Endometrial microvascular endothelial cells (primary cell): ENCODE data around the gene LDLRAD1. TPM values are rescaled to one million over a fixed set of nuclear protein-coding genes. Genes with fewer than 3 reads are reported as not detected.
"Not testable (repeated sequence)": the region's sequence is repeated elsewhere in the genome, so short reads cannot be mapped to it uniquely, and the experiment has no call there.

Experiments used
- in situ Hi-C: cut with HindIII; loops from 2 replicates; pipeline ENCODE4 v1.10.0; 2017; ENCODE audit warnings: low sequenced_read_pairs, low pct_unique_long_range_greater_than_20kb; ENCODE audit errors: inconsistent ontology term
- total RNA-seq: library from RNA; depleted of rRNA; stranded (reverse); fragments of >200 nt; gene quantifications from one replicate; pipeline ENCODE4 v1.2.3, GENCODE V29; 2015; ENCODE audit errors: inconsistent ontology term

LDLRAD1 gene
- total RNA-seq, 1 donor from 2014 or later, result not detected

DNA sequence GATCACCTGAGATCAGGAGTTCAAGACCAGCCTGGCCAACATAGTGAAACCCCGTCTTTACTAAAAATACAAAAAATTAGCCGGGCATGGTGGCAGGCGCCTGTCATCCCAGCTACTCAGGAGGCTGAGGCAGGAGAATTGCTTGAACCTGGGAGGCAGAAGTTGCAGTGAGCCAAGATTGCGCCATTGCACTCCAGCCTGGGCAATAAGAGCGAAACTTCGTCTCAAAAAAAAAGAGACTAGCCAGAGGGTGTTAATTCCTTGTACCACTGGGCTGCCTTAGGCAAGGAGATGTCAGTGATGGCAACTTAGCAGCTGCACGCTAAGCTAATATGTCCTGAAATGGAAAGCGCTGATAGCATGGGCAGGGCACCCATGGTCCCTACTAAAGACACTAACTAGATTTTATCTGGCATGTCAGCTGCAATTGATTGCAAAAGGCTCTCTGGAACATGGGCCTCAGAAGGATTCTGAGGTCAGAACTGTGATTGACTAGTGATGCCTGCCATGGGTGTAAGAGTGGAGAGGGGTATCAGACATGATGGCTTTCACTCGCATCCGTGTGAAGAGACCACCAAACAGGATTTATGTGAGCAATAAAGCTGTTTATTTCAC, 1.7 kb upstream of the LDLRAD1 start:
- in situ Hi-C loops, result not testable (repeated sequence)

DNA sequence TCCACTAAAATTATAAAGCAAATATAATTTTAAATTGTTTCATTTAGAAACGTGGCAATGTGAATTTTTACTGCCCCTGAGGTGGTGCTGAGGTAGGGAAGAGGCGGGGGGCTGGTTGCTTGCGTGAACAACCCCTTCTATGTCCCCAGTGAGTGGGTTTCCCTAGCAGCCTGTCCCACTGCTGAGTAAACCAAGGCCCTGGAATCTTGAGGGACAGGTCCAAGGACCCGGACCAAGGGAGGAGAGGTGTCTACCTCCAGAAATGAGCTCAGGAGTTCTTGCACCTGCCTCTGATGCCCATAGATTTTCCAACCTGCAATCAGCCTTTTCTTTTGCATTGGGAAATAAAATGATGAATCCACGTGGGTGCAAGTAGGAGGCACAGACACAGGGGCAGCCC, 649 bp upstream of the LDLRAD1 start:
- in situ Hi-C loops, result no loop called here

- in situ Hi-C loops, result no loop called here
Observed at GRCh38 chr1:54016343-54017282, 1.4 kb downstream of the LDLRAD1 start.

GRCh38 chr1:54014009-54014629, 3.9 kb downstream of the LDLRAD1 start:
- in situ Hi-C loops, result no loop called here

DNA sequence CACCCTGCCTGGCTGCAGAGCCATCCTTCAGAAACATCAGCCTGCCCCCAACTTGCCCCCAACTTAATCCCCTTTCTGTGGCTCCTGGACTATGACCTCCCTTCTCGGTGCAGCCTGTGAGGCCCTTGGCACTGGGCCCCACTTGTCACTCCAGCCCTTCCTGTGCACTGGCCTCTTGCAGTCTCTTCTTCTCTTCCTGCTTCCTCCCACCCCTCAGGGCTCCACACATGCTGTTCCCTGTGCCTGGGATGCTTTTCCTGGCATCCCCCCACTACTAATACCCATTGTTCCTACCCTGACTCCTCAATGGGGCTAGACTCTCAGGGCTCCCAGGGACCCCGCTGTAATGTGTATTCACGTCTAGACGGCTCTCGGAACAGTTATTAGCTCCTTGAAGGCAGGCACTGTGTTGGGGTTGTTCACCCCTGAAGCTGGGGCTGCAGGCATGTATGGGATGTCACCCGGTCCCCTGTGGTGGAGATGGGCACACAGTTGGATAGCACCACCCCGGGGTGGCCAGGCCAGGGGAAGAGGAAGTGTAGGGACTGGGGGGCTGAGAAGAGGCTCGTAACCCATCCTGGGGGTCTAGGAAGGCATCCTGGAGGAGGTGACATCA, 4.5 kb downstream of the LDLRAD1 start:
- in situ Hi-C loops, result no loop called here

DNA sequence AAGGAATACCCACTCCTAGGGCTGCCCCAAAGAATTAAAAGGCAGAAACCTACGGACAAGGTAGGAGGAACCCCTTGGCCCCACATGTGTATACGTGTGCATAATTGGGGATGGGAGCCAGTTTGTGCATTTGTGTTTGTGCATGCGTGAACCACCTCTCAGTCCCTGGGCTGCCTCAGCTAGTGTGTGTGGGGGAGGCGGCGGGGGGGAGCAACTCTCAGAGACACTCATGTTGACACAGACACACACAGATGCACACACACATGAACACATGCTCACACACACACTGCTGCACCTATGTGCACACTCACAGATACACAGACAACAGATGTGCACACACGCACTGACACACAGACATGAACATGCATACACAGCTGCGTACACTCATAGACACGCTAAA, 5.1 kb downstream of the LDLRAD1 start:
- in situ Hi-C loops, result no loop called here

GRCh38 chr1:54012008-54012325, 6.0 kb downstream of the LDLRAD1 start:
- in situ Hi-C loops, result no loop called here

DNA sequence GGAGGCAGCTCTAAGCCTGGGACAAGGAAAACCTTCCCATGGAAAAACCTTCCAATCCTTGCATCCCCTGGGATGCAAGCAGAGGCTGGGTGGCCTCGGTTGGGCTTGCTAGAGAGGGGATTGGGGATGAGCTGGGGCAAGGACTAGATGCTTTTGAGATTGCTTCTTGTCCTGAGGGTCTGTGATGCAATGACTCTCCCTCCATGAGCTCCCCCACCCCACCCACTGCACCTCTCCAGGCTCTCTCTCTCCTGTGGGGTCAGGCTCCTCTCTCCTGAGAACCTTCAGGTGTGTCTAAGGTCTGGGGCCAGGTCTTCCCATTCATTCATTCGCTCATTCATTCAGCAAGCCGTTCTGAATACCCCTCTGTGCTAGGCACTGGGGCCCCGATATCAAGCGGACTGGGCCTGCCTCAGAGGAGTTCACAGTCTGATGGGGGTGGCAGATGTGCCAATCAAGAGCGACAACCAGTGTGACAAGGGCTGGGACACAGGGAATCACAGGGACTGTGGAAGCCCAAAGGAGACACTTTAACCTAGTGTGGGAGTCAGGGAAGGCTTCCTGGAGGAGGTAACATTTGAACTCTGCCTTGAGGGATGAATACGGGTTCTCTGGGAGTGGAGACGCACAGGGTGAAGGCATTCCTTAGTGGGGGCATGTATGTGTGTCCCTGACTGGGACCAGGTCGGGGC, 6.5 kb downstream of the LDLRAD1 start:
- in situ Hi-C loops, result no loop called here

GRCh38 chr1:54010415-54011117, 7.4 kb downstream of the LDLRAD1 start:
- in situ Hi-C loops, result no loop called here

GRCh38 chr1:54009406-54009805, 8.6 kb downstream of the LDLRAD1 start:
- in situ Hi-C loops, result no loop called here

DNA sequence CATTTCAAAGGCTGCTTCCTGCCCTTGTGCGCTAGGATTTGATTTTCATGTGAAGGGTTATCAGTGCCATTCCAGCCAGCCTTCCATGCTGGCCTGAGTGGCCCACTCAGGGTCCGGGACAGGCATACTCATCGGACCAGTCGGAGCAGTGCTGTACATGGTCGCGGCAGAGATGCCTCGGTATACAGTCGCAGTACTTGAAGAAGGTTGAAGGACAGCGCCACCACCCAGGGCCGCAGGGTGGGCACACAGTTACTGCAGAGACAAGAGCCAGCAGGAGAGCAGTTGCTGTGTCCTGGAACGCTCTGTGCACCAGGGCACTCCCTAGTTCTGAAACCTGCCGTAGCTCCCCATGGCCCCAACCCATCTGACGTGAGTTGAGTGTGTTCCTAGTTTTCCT, 9.1 kb downstream of the LDLRAD1 start:
- in situ Hi-C loops, result no loop called here

- in situ Hi-C loops, result no loop called here
Observed at GRCh38 chr1:54007613-54008012, 10.4 kb downstream of the LDLRAD1 start.

GRCh38 chr1:54006508-54006907, 11.5 kb downstream of the LDLRAD1 start:
- in situ Hi-C loops, result no loop called here

DNA sequence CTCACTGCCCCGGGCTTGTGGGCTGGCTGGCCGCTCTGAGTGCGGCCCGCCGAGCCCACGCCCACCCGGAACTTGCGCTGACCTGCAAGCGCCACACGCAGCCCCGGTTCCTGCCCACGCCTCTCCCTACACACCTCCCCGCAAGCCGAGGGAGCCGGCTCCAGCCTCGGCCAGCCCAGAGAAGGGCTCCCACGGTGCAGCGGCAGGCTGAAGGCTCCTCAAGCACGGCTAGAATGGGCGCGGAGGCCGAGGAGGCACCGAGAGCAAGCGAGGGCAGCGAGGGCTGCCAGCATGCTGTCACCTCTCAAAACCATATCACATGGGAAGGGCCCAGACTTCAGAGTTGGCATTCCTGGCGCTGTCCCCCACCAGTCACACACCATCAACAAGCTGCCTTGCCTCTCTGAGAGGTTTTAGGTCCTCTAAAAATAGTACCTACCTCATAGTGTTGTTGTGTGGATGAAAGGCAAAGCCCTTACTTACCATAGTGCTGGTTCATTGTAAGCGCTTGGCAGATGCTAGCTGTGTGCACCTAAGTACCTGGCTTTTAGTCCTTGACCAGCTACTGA, 13.4 kb downstream of the LDLRAD1 start:
- in situ Hi-C loops, result no loop called here

GRCh38 chr1:54003750-54004480, 14.1 kb downstream of the LDLRAD1 start:
- in situ Hi-C loops, result not testable (repeated sequence)

DNA sequence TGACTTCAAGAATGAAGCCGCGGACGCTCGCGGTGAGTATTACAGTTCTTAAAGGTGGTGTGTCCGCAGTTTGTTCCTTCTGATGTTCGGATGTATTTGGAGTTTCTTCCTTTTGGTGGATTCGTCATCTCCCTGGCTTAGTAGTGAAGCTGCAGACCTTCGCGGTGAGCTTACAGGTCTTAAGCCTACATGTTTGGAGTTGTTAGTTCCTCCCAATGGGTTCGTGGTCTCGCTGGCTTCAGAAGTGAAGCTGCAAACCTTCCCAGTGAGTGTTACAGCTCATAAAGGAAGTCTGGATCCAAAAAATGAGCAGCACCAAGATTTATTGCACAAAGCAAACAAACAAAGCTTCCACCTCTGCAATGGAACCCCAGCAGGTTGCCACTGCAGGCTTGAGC, 14.7 kb downstream of the LDLRAD1 start:
- in situ Hi-C loops, result no loop called here

GRCh38 chr1:54002544-54003248, 15.3 kb downstream of the LDLRAD1 start:
- in situ Hi-C loops, result no loop called here
